GM21381 (cell line): ENCODE data around the gene ITCH.

Source experiments
- ATAC-seq: cut with Tn5 transposase; IDR thresholded peaks from one replicate; pipeline ENCODE4 v1.9.1; 2021; ENCODE audit warnings: mild to moderate bottlenecking, moderate library complexity; ENCODE audit not compliant: unreplicated experiment

Gene ITCH

GRCh38 chr20:34544109-34544796, 181.2 kb downstream of the ITCH start:
- ATAC-seq = no peak

DNA sequence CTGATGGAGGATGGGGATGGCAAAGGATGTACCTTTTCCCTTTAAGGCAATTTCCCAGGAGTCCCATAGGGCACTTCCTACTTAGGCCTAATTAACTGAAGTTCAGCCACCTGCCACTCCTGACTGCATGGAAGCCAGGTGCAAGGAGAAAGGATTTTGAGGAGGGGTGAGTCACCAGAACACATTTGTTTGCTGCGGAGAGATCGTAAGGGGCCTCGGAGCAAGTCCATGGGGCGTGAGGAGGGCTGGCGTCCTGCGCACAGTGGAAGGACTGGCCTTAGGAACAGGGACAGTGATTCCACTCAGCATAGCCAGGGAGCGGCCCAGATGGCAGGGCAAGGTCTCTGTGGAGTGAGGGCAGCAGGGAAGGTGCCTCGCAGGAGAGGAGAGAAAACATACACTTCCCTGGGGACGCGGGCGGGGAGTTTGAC, 183.7 kb downstream of the ITCH start:
- ATAC-seq = no peak

- no peak for ATAC-seq
These were observed 185.0 kb downstream of the ITCH start for GRCh38 chr20:34547844-34548613.

- ATAC-seq = no peak
These were observed 186.3 kb downstream of the ITCH start for GRCh38 chr20:34549291-34549928.

DNA sequence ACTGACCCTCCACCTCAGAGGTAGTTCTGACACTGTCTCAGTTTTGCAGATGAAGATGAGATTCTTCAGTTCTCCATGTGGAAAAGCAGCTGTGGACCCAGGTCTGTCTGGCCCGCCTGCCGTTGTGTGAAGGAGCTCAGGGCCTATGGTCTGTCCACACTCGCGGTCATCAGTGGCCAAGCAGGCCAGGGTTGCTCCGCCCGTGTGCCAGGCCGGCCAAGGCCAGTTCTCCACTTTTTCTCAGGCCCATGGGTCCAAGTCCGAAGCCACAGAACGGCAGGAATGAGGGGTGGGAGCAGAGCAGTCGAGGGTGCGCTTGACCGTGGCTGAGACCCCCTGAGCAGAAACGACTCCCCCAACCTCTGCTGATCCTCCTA, 186.8 kb downstream of the ITCH start:
- ATAC-seq = no peak

DNA sequence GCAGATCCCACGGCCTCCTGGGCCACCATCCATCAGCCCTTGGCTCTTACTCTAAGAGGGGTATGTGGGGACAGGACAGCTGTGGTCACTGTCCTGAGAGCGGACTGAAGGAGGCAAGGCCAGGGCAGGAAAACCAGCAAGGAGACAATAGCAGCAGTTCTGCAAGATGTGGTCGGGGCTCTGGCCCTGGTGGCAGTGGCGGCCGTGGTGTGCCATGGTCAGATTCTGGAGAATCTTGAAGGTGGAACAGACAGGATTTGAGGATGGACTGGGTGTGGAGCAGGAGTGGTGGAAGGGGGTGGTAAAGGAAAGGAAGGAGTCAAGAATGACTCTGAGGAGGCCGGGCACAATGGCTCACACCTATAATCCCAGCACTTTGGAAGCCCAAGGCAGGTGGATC, 189.5 kb downstream of the ITCH start:
- no peak for ATAC-seq

GRCh38 chr20:34553366-34553867, 190.3 kb downstream of the ITCH start:
- ATAC-seq = no peak

GRCh38 chr20:34557936-34558319, 194.9 kb downstream of the ITCH start:
- ATAC-seq = no peak

- peak; percentile 67 for ATAC-seq
These were observed 195.5 kb downstream of the ITCH start, which contains the start of gene MAP1LC3A for GRCh38 chr20:34558320-34559218. Gene MAP1LC3A, plus strand, starts transcription at chr20:34558718. Its CDS starts 151 bp downstream, at chr20:34558869.

GRCh38 chr20:34559311-34560140, 196.5 kb downstream of the ITCH start:
- ATAC-seq = no peak

DNA sequence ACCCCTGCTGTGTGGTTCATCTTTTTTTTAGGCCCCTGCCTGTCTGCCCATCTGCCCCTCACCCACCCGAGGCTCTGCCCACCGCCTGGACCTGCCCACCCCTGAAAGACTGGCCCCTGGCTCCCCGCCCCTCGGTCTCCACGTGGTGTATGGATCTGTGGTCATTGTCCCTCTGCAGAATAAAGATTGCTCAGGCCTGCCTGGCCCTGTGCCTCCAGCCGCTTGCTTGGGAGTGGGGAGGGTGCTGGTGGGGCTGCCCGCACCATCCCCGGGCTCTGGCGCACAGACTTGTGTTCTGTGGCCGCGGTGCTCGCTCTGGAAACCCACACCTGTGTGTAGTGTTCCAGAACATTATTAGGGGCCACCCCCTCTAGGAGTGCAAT, 197.1 kb downstream of the ITCH start:
- ATAC-seq = no peak

GRCh38 chr20:34560614-34561013, 197.5 kb downstream of the ITCH start:
- no peak for ATAC-seq
